C4-2B (cell line): ENCODE results near the gene TLX2.

Experiments used
- CTCF ChIP-seq: fragments of 450-650 bp; conservative IDR thresholded peaks from 2 replicates; pipeline ENCODE4 v1.5.1; 2017; ENCODE audit warnings: mild to moderate bottlenecking
- ZFX ChIP-seq: fragments of 450-650 bp; IDR thresholded peaks from 2 replicates; pipeline ENCODE4 v1.6.1; 2017

GRCh38 chr2:74529357-74530238, 15.3 kb downstream of the TLX2 start, which contains the start of the genes AUP1 and HTRA2:
- TF ChIP-seq CTCF: no peak
- peak; percentile 42; the same call in 1 of the 2 replicates for TF ChIP-seq ZFX
